T-cell (primary cell): ENCODE measurements around the gene BMPR2. TPM values are rescaled to one million over a fixed set of nuclear protein-coding genes. Genes with fewer than 3 reads are reported as not detected.
"Not testable (repeated sequence)": the region's sequence is repeated elsewhere in the genome, so short reads cannot be mapped to it uniquely, and the experiment has no call there.

Experiments
- ATAC-seq, 4 experiments: fragments of 200-7000 bp in 3 of 4; fragments of 150-1000 bp in 1 of 4; cut with Tn5 transposase; replicated peaks in 1 of 4; 1 replicate in 3 of 4; 2 replicates in 1 of 4; pipeline ENCODE4 v1.10.0; 2021; ENCODE audit warnings: moderate library complexity in 3 of 4, mild to moderate bottlenecking in 2 of 4, moderate number of reproducible peaks in 1 of 4
- CTCF ChIA-PET, 2 donors: fragments of 300-600 bp; sonication (Branson Sonifier 250); formaldehyde crosslinking; loops; one replicate each; lab custom pipeline; 2022; ENCODE audit warnings: antibody characterized with exemption in 2 of 2; lab: Charles Lee
- POLR2A ChIA-PET, 2 donors: fragments of 300-600 bp; sonication (Branson Sonifier 250); formaldehyde crosslinking; loops; one replicate each; lab custom pipeline; 2022; ENCODE audit warnings: antibody characterized with exemption in 2 of 2; lab: Charles Lee
- DNase-seq, 35 experiments: peaks; one replicate each; pipeline versions ENCODE4 v3.0.0 to v3.0.0-alpha.2; 2013 to 2023
- H3K27ac ChIP-seq: one replicate; pipeline ENCODE4 v1.5.1; 2013; ENCODE audit warnings: low read length
- H3K27me3 ChIP-seq, 2 experiments: replicated peaks in 1 of 2; 1 replicate in 1 of 2; 2 replicates in 1 of 2; pipeline versions ENCODE4 v1.6.1 to v1.7.0; 2013; ENCODE audit warnings: low read length in 1 of 2, mixed read lengths in 1 of 2; ENCODE audit not compliant: control insufficient read depth in 2 of 2, insufficient read depth in 2 of 2; ENCODE audit errors: extremely low read depth in 1 of 2
- H3K36me3 ChIP-seq, 2 donors: 1 replicate in 1 of 2; 2 replicates in 1 of 2; pipeline versions ENCODE4 v1.6.1 to v1.7.0; 2013; ENCODE audit warnings: low read length in 1 of 2; ENCODE audit not compliant: control insufficient read depth in 2 of 2, insufficient read depth in 1 of 2; ENCODE audit errors: extremely low read depth in 1 of 2
- H3K4me1 ChIP-seq, 2 experiments: 1 replicate in 1 of 2; 2 replicates in 1 of 2; pipeline versions ENCODE4 v1.6.1 to v1.7.0; 2013; ENCODE audit warnings: low read length in 2 of 2, mixed read lengths in 1 of 2; ENCODE audit not compliant: insufficient read depth in 2 of 2, control insufficient read depth in 1 of 2; ENCODE audit errors: extremely low read depth in 1 of 2
- H3K4me3 ChIP-seq, 2 donors: 1 replicate in 1 of 2; 2 replicates in 1 of 2; pipeline versions ENCODE4 v1.5.1 to v1.7.0; 2013; ENCODE audit warnings: mild to moderate bottlenecking in 2 of 2, low read length in 1 of 2, moderate library complexity in 1 of 2; ENCODE audit not compliant: control insufficient read depth in 1 of 2; ENCODE audit errors: extremely low read depth in 1 of 2
- H3K9me3 ChIP-seq: 2 replicates; pipeline ENCODE4 v1.7.0; 2013
- H3K27ac Mint-ChIP-seq, 2 donors: one replicate each; pipeline ENCODE4 v1.8.0; 2020 to 2021; ENCODE audit warnings: mild to moderate bottlenecking in 2 of 2, mixed read lengths in 2 of 2
- H3K27me3 Mint-ChIP-seq, 2 donors: one replicate each; pipeline ENCODE4 v1.8.0; 2021 to 2022; ENCODE audit warnings: mixed read lengths in 2 of 2
- H3K36me3 Mint-ChIP-seq: one replicate; pipeline ENCODE4 v1.8.0; 2021; ENCODE audit warnings: mixed read lengths
- H3K4me1 Mint-ChIP-seq, 3 donors: one replicate each; pipeline ENCODE4 v1.8.0; 2020 to 2022; ENCODE audit warnings: mixed read lengths in 3 of 3, mild to moderate bottlenecking in 1 of 3
- H3K4me3 Mint-ChIP-seq, 3 donors: one replicate each; pipeline ENCODE4 v1.8.0; 2020 to 2022; ENCODE audit warnings: mild to moderate bottlenecking in 3 of 3, mixed read lengths in 3 of 3, moderate library complexity in 3 of 3
- H3K9me3 Mint-ChIP-seq, 3 donors: one replicate each; pipeline ENCODE4 v1.8.0; 2020 to 2022; ENCODE audit warnings: mixed read lengths in 3 of 3
- WGBS: methylation state at CpG from one replicate; pipeline ENCODE4 v1.1.5; 2013; ENCODE audit warnings: missing lambda C conversion rate; ENCODE audit not compliant: insufficient coverage; 5-methylcytosine and 5-hydroxymethylcytosine counted together
- total RNA-seq, 35 experiments: library from RNA in 6 of 35; stranded (reverse) in 6 of 35; fragments of 120-200 nt in 1 of 35; gene quantifications; one replicate each; pipeline versions ENCODE4 v1.2.1 to v1.2.4 and lab custom pipeline; 2013 to 2026

The BMPR2 gene
- total RNA-seq, 5 donors from 2014 or later (not counting 1 experiment from before 2014, with no cell fraction given): 15.1 to 20.9 (median 17.1) TPM

DNA sequence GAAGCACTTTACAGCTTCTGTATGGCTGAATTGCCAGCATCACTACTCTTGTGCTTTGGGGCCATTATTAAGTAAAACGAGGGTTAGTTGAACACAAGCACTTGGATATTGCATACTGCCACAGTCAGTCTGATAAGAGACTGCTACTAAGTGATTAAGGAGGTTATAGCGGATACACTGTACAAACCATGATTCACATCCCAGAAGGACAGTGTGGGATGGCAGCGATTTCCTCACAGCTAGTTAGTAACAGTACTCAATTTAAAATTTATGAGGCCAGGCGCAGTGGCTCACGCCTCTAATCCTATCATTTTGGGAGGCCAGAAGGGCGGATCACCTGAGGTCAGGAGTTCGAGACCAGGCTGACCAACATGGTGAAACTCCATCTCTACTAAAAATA lies 2.6 kb upstream of the BMPR2 start:
- Histone ChIP-seq H3K4me1 (peaks cover 7 to 12% of the 10 kb centered on the region in 2 experiments), H3K9me3 (no peaks in the 10 kb centered on the region), H3K27me3 (no peaks in the 10 kb centered on the region), H3K27ac (no peak overlapping the region), H3K36me3 (no peaks in the 10 kb centered on the region), H3K4me3 (no peak overlapping the region)
- DNase-seq: no peak
- Mint-ChIP-seq H3K4me3 (peak overlapping the region in 2 of 3 donors; percentile 44 to 97), H3K36me3 (no peaks in the 10 kb centered on the region), H3K9me3 (no peaks in the 10 kb centered on the region), H3K4me1 (peaks cover 11 to 19% (median 12%) of the 10 kb centered on the region in 3 donors), H3K27me3 (no peaks in the 10 kb centered on the region), H3K27ac (peak overlapping the region in 1 of 2 donors; percentile 44)
- POLR2A ChIA-PET: no interaction called here
- no peak for ATAC-seq
- CTCF ChIA-PET: interaction anchor here in 1 of 2 donors (0.6 kb wide), 1 partner anchor 688 kb away, joined by 4 read pairs; no protein-coding TSS in a partner anchor
- WGBS: 95% methylated on average over 6 of the region's 7 CpGs

DNA sequence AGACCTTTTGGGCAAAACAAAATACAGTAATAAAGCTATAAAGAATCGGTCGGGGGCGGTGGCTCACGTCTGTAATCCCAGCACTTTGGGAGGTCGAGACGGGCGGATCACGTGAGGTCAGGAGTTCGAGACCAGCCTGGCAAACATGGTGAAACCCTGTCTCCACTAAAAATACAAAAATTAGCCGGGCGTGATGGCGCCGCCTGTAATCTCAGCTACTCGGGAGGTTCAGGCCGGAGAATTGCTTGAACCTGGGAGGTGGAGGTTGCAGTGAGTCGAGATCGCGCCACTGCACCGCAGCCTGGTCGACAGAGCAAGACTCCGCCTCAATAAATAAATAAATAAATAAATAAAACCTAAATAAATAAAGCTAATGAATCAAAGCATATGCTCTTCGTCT lies 1.7 kb upstream of the BMPR2 start:
- H3K27me3 Mint-ChIP-seq, H3K4me3 ChIP-seq, H3K36me3 ChIP-seq, H3K27ac ChIP-seq, H3K27me3 ChIP-seq, CTCF ChIA-PET, DNase-seq, H3K9me3 ChIP-seq, ATAC-seq, H3K9me3 Mint-ChIP-seq, H3K36me3 Mint-ChIP-seq, H3K27ac Mint-ChIP-seq: not testable (repeated sequence)
- peaks cover 12 to 16% of the 10 kb centered on the region in 2 experiments for H3K4me1 ChIP-seq
- POLR2A ChIA-PET: interaction anchor here in 1 of 2 donors (0.6 kb wide), 1 partner anchor 137 kb away, joined by 4 read pairs; no protein-coding TSS in a partner anchor
- peaks cover 17 to 25% (median 18%) of the 10 kb centered on the region in 3 donors for H3K4me1 Mint-ChIP-seq
- H3K4me3 Mint-ChIP-seq: peak overlapping the region; percentile 97 to 99 (median 99)
- WGBS: 100% methylated on average over 2 of the region's 22 CpGs

DNA sequence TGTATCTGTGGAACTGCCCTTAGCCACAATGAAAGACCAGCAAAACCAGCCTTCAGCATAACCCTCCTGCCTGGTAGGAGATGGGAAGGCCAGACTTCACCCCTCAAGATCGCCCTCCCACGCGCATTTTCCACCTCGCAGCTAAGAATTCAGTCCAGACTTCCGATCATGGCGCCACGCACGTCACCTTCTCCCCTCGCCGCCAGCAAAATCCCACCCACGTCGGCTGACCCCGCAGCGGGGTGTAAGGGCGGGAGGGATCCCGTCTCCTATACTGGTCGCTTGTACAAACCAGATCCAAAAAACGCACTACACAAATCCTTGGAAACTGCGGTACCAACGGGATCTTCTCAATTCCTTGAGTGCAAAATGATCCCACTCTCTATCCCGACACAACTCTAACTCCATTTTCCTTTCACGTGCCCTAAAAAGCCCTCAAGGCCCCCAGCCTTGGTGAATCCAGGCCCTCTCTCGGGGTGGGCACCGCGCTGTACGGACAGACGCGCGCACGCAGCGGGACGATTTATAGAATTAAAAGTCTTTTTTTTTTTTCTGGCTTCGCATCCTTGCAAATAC lies 1.0 kb upstream of the BMPR2 start:
- Mint-ChIP-seq H3K9me3 (no peaks in the 10 kb centered on the region), H3K27me3 (no peaks in the 10 kb centered on the region), H3K4me1 (peaks cover 22 to 32% (median 23%) of the 10 kb centered on the region in 3 donors), H3K27ac (peak overlapping the region; percentile 81 to 90), H3K36me3 (no peaks in the 10 kb centered on the region), H3K4me3 (peak overlapping the region; percentile 97 to 99 (median 99))
- H3K9me3 ChIP-seq: no peaks in the 10 kb centered on the region
- under 1% methylated on average over 20 of the region's 33 CpGs for WGBS
- POLR2A ChIA-PET: no interaction called here
- peak overlapping the region; percentile 48 for H3K27ac ChIP-seq
- H3K27me3 ChIP-seq: no peaks in the 10 kb centered on the region
- CTCF ChIA-PET: no interaction called here
- ATAC-seq (peak in 2 of 4 experiments; percentile 4), DNase-seq (peak in 14 of 35 experiments; percentile 10 to 62 (median 24))
- H3K4me3 ChIP-seq: peak overlapping the region; percentile 98 to 99
- peaks cover 17 to 18% of the 10 kb centered on the region in 2 experiments for H3K4me1 ChIP-seq
- no peaks in the 10 kb centered on the region for H3K36me3 ChIP-seq

DNA sequence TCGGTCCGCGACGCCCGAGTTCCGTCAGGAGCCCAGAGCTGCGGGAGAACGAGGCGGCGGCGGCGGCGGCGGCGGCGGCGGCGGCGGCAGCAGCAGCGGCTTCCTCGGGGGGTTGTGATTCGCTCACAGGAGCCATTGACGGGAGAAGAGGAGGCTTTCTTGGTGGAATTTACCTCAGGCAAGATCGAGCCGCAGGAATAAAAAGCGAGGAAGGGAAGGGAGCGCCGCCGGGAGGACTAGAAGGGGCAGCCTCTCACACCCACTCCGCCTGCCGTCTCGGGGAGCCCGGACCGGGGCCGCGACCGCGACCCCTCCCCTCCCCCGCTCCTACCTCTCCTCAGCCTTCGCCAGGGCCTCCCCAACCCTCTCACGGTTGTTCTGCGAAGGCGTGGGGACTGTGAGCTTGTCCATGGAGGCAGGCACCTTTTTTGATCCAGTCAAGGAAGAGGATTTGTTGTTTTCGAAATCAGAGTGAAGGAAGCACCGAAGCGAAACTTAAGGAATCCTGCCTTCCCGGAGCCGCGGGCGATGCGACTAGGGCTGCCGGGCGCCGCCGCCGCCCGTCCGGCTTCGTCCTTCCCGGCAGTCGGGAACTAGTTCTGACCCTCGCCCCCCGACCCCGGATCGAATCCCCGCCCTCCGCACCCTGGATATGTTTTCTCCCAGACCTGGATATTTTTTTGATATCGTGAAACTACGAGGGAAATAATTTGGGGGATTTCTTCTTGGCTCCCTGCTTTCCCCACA lies 506 bp downstream of the BMPR2 start:
- H3K27ac ChIP-seq: peak overlapping the region; percentile 34
- under 1% methylated on average over 47 of the region's 69 CpGs for WGBS
- H3K4me1 ChIP-seq: peaks cover 17 to 20% of the 10 kb centered on the region in 2 experiments
- ChIA-PET POLR2A (interaction anchor here in 1 of 2 donors (0.6 kb wide), 1 partner anchor 10 kb away, joined by 10 read pairs; no protein-coding TSS in a partner anchor), CTCF (interaction anchor here in 1 of 2 donors (0.6 to 0.7 kb wide), 2 partner anchors 259 to 1122 kb away, joined by 3 to 7 read pairs; no protein-coding TSS in a partner anchor)
- Mint-ChIP-seq H3K36me3 (no peaks in the 10 kb centered on the region), H3K27ac (peak overlapping the region; percentile 88 to 91), H3K4me1 (peaks cover 31 to 41% (median 33%) of the 10 kb centered on the region in 3 donors), H3K27me3 (no peaks in the 10 kb centered on the region), H3K4me3 (peak overlapping the region; percentile 97 to 99 (median 99)), H3K9me3 (no peaks in the 10 kb centered on the region)
- DNase-seq (peak in 31 of 35 experiments; percentile 0 to 64 (median 25)), ATAC-seq (peak; percentile 51 to 53 (median 52))
- peak overlapping the region; percentile 98 to 99 for H3K4me3 ChIP-seq
- H3K27me3 ChIP-seq: no peaks in the 10 kb centered on the region
- H3K9me3 ChIP-seq: no peaks in the 10 kb centered on the region
- no peaks in the 10 kb centered on the region for H3K36me3 ChIP-seq

DNA sequence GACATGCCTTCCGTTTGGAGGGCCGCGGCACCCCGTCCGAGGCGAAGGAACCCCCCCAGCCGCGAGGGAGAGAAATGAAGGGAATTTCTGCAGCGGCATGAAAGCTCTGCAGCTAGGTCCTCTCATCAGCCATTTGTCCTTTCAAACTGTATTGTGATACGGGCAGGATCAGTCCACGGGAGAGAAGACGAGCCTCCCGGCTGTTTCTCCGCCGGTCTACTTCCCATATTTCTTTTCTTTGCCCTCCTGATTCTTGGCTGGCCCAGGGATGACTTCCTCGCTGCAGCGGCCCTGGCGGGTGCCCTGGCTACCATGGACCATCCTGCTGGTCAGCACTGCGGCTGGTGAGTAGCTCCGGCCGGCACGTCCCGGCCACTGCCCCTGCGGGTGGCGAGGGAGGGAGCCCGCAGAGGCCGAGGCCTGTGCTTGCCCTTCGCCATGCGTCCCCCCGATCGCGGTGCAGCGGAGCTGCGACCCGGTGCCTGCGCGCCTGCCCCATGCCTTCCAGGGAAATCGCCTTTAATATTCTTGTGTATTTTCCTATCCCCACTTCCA lies 1.2 kb downstream of the BMPR2 start:
- CTCF ChIA-PET: no interaction called here
- H3K4me3 ChIP-seq: peak overlapping the region; percentile 98 to 99

DNA sequence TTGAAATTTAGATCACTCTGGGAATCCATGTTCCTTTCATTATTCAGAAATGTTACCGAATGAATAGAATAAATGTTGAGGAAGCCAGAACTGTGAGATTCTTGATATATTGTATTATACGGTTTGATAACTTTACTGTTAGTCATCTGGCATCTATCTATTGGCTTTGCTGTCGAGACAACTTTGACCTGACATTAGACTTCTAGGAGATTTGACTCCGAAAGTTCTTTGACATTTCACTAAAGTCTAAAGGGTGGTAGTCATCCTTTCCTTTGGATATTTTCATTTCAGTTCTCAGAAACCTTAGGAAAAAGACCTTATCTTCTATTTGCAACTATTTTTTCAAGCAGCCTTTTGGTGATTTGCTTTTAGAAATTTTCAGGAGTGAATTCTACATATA lies 1.9 kb downstream of the BMPR2 start:
- Histone ChIP-seq H3K27me3 (no peaks in the 10 kb centered on the region), H3K27ac (no peak overlapping the region), H3K4me3 (peak overlapping the region in 1 of 2 donors; percentile 99), H3K9me3 (no peaks in the 10 kb centered on the region), H3K4me1 (peaks cover 17 to 20% of the 10 kb centered on the region in 2 experiments), H3K36me3 (no peaks in the 10 kb centered on the region)
- Mint-ChIP-seq H3K4me3 (peak overlapping the region; percentile 97 to 99 (median 99)), H3K4me1 (peaks cover 33 to 44% (median 34%) of the 10 kb centered on the region in 3 donors), H3K27ac (peak overlapping the region; percentile 46 to 52), H3K27me3 (no peaks in the 10 kb centered on the region), H3K9me3 (no peaks in the 10 kb centered on the region), H3K36me3 (no peaks in the 10 kb centered on the region)
- 80% methylated on average over 2 of the region's 4 CpGs for WGBS
- DNase-seq (no peak), ATAC-seq (no peak)
- CTCF ChIA-PET: no interaction called here
- POLR2A ChIA-PET: interaction anchor here in 1 of 2 donors (0.7 kb wide), 1 partner anchor 49 kb away, joined by 8 read pairs; no protein-coding TSS in a partner anchor

More for the DNA sequence above, 1.2 kb downstream of the BMPR2 start:
- peak overlapping the region; percentile 97 to 99 (median 99) for H3K4me3 Mint-ChIP-seq
- no peaks in the 10 kb centered on the region for H3K36me3 ChIP-seq
- 3% methylated on average over 24 of the region's 38 CpGs for WGBS
- peaks cover 17 to 20% of the 10 kb centered on the region in 2 experiments for H3K4me1 ChIP-seq
- H3K27ac Mint-ChIP-seq: peak overlapping the region; percentile 88 to 91
- no peaks in the 10 kb centered on the region for H3K36me3 Mint-ChIP-seq
- H3K27ac ChIP-seq: peak overlapping the region; percentile 34
- DNase-seq: peak in 8 of 35 experiments; percentile 3 to 37 (median 8)
- POLR2A ChIA-PET: no interaction called here
- ATAC-seq: no peak
- H3K27me3 Mint-ChIP-seq: no peaks in the 10 kb centered on the region
- H3K4me1 Mint-ChIP-seq: peaks cover 33 to 44% (median 34%) of the 10 kb centered on the region in 3 donors
- no peaks in the 10 kb centered on the region for H3K9me3 ChIP-seq
- H3K27me3 ChIP-seq: no peaks in the 10 kb centered on the region
- no peaks in the 10 kb centered on the region for H3K9me3 Mint-ChIP-seq
